Lung (tissue), 12 donors: ENCODE data around the gene CCDC90B. TPM values are rescaled to one million over a fixed set of nuclear protein-coding genes. Genes with fewer than 3 reads are reported as not detected.

ENCODE experiments used
- ATAC-seq: fragments of 200-7000 bp; cut with Tn5 transposase; one replicate; pipeline ENCODE4 v1.9.1; 2020; ENCODE audit warnings: moderate number of reproducible peaks; ENCODE audit not compliant: insufficient read depth, low FRiP score
- DNase-seq, 3 donors: peaks; one replicate each; pipeline ENCODE4 v3.0.0-alpha.2; 2013 to 2017
- H3K27ac ChIP-seq, 2 donors: one replicate each; pipeline ENCODE4 v1.5.1; 2013; ENCODE audit warnings: mild to moderate bottlenecking in 2 of 2, moderate library complexity in 2 of 2, control low read depth in 1 of 2, inconsistent platforms in 1 of 2, low read depth in 1 of 2, low read length in 1 of 2
- H3K27me3 ChIP-seq, 3 donors: one replicate each; pipeline ENCODE4 v1.5.1; 2013; ENCODE audit warnings: low read length in 2 of 3; ENCODE audit not compliant: control insufficient read depth in 3 of 3, insufficient read depth in 3 of 3
- H3K36me3 ChIP-seq, 4 donors: one replicate each; pipeline ENCODE4 v1.5.1; 2013; ENCODE audit warnings: low read length in 4 of 4, mild to moderate bottlenecking in 1 of 4, moderate library complexity in 1 of 4; ENCODE audit not compliant: control insufficient read depth in 4 of 4, insufficient read depth in 4 of 4
- H3K4me1 ChIP-seq, 5 donors: one replicate each; pipeline ENCODE4 v1.5.1; 2013; ENCODE audit warnings: low read length in 5 of 5, mild to moderate bottlenecking in 2 of 5, moderate library complexity in 1 of 5; ENCODE audit not compliant: control insufficient read depth in 5 of 5, insufficient read depth in 5 of 5
- H3K4me3 ChIP-seq: one replicate; pipeline ENCODE4 v1.5.1; 2013; ENCODE audit warnings: mild to moderate bottlenecking, control low read depth, moderate library complexity
- H3K9ac ChIP-seq, 2 donors: one replicate each; pipeline ENCODE4 v1.5.1; 2013; ENCODE audit warnings: low read length in 2 of 2, control low read depth in 1 of 2; ENCODE audit not compliant: insufficient read depth in 1 of 2
- H3K9me3 ChIP-seq, 4 donors: one replicate each; pipeline ENCODE4 v1.5.1; 2013; ENCODE audit warnings: low read length in 3 of 4, mild to moderate bottlenecking in 1 of 4, moderate library complexity in 1 of 4; ENCODE audit not compliant: control insufficient read depth in 4 of 4, insufficient read depth in 3 of 4
- WGBS, 2 donors: extraction: QIAGEN DNeasy Blood & Tissue Kit; methylation state at CpG; one replicate each; pipeline ENCODE4 v1.1.7; 2013; 5-methylcytosine and 5-hydroxymethylcytosine counted together
- polyA plus RNA-seq, 2 donors: library from polyadenylated mRNA; stranded (reverse); fragments of 200-250 nt; gene quantifications; one replicate each; pipeline ENCODE4 v1.2.1, GENCODE V29; 2013
- total RNA-seq, 2 donors: library from RNA; depleted of rRNA in 1 of 2; stranded (reverse); fragments of >200 nt in 1 of 2; gene quantifications; one replicate each; pipeline ENCODE4 v1.2.1, GENCODE V29; 2014 to 2021
- TF ChIP-seq, protein P1 (sequence below): IDR thresholded peaks from 2 replicates; pipeline ENCODE4 v1.5.1; 2012; ENCODE audit warnings: mild to moderate bottlenecking; ENCODE audit errors: control extremely low read depth, extremely low read depth
- donor health status: control.
- donor health status: control.
- donor health status: Bipolar disorder and iron deficiency.
- donor health status: healthy.
- donor health status: DM: yes; HTN: yes; CAD: no.

CCDC90B gene
- total and polyA plus RNA-seq, 4 donors, result 18.8 to 60.9 (median 21.8) TPM

DNA sequence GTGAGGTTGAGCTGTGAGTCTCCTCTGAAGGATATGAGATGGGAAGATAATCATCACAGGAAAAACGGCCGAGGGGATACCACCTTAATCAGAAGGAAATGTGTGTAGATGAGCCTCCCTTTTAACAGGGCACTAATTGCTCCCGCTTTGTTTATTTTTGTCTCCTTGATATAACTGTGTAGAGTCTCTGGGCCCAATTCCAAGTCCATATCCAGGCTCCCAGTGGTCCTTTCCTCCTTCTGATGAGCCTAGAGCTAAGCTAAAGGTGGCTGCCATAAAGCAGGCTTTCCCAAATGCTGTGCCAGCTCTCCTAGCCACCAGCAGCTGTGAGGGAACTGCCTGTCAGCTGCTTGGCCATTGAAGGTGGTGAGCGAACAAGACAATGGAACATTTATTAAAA lies 17.1 kb upstream of the CCDC90B start:
- Histone ChIP-seq H3K4me1 (peaks cover 0 to 2% (median 0%) of the 10 kb centered on the region in 5 donors), H3K36me3 (no peaks in the 10 kb centered on the region), H3K9me3 (peaks cover 0 to 2% (median 0%) of the 10 kb centered on the region in 4 donors), H3K27ac (no peak overlapping the region), H3K27me3 (no peaks in the 10 kb centered on the region), H3K9ac (no peak overlapping the region), H3K4me3 (no peak overlapping the region)
- DNase-seq, result peak in 1 of 3 donors; percentile 20
- 67 to 78% methylated on average over 4 of the region's 4 CpGs for WGBS, 2 donors
- no peak for ATAC-seq
- TF ChIP-seq, protein P1, sequence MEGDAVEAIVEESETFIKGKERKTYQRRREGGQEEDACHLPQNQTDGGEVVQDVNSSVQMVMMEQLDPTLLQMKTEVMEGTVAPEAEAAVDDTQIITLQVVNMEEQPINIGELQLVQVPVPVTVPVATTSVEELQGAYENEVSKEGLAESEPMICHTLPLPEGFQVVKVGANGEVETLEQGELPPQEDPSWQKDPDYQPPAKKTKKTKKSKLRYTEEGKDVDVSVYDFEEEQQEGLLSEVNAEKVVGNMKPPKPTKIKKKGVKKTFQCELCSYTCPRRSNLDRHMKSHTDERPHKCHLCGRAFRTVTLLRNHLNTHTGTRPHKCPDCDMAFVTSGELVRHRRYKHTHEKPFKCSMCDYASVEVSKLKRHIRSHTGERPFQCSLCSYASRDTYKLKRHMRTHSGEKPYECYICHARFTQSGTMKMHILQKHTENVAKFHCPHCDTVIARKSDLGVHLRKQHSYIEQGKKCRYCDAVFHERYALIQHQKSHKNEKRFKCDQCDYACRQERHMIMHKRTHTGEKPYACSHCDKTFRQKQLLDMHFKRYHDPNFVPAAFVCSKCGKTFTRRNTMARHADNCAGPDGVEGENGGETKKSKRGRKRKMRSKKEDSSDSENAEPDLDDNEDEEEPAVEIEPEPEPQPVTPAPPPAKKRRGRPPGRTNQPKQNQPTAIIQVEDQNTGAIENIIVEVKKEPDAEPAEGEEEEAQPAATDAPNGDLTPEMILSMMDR, result no peak

DNA sequence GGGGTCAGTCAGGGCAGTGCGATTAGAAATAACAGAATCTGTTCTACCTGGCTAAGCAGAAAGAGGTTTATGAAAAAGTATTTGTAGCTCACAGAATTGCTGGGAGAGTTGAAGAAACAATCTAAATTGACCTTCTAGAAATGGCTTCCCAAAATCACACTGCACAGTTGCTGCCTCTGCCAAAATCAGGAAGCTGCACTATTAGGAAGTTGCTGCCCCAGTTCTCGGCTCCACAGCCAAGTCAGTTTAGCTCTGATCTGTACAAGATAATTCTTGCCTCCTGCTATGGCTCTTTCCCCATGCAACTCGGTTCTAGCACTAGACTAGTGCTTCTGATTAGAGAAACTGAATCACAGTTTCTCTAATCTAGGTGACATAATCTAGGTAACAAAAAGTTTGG lies 16.0 kb upstream of the CCDC90B start:
- Histone ChIP-seq H3K36me3 (no peaks in the 10 kb centered on the region), H3K4me1 (peaks cover 0 to 2% (median 0%) of the 10 kb centered on the region in 5 donors), H3K4me3 (no peak overlapping the region), H3K27me3 (no peaks in the 10 kb centered on the region), H3K27ac (no peak overlapping the region), H3K9ac (no peak overlapping the region), H3K9me3 (peaks cover 0 to 2% (median 0%) of the 10 kb centered on the region in 4 donors)
- DNase-seq, result no peak
- ATAC-seq, result no peak
- 49 to 65% methylated on average over 3 of the region's 3 CpGs for WGBS, 2 donors
- TF ChIP-seq, protein P1, result no peak

DNA sequence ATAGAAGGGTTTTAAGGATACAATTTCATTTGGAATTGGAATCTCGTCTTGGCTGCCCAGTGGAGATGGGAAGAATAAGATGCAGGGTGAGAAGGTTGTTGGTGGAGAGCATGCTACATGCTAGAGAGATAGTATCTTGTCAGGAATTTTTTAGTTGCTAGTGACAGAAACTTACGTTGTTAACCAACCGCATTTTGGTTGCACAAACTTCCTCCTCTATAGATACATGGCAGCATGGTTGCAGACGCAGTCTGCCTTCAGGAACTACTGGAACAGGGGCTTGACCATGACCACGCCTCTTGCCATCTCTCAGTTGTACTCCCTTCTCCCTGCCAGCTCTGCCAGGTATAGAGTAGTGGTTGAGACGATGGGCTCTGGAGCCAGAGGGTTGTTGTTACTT lies 13.5 kb upstream of the CCDC90B start:
- WGBS, 2 donors, result 70 to 87% methylated on average over 6 of the region's 6 CpGs
- Histone ChIP-seq H3K9ac (no peak overlapping the region), H3K4me3 (no peak overlapping the region), H3K27ac (no peak overlapping the region), H3K36me3 (no peaks in the 10 kb centered on the region), H3K9me3 (peaks cover 0 to 2% (median 0%) of the 10 kb centered on the region in 4 donors), H3K27me3 (no peaks in the 10 kb centered on the region), H3K4me1 (peaks cover 0 to 2% (median 0%) of the 10 kb centered on the region in 5 donors)
- ATAC-seq (no peak), DNase-seq (no peak)
- TF ChIP-seq, protein P1, result no peak

DNA sequence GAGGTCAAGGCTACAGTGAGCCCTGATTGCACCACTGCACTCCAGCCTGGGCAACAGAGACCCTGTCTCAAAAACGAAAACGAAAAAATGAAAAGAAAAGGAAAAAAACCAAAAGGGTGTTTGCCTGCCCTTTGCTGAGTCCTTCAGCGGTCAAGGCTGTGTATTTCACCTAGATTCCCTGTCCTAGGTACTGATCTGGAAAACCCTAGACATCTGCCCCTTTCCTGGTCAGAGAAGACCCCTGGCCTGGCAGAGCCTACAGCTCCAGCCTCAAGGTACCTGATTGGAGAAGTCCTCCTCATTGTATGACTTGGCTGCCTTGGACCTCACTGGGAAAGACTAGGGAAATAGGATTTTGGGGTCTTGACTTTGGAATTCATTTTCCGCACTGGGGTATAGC lies 8.0 kb upstream of the CCDC90B start:
- no peak overlapping the region for H3K27ac ChIP-seq

More for the DNA sequence above, 8.0 kb upstream of the CCDC90B start:
- no peak overlapping the region for H3K9ac ChIP-seq
- no peaks in the 10 kb centered on the region for H3K36me3 ChIP-seq
- TF ChIP-seq, protein P1, result no peak
- no peak overlapping the region for H3K4me3 ChIP-seq
- 90 to 96% methylated on average over 4 of the region's 4 CpGs for WGBS, 2 donors
- DNase-seq (no peak), ATAC-seq (no peak)
- H3K9me3 ChIP-seq, result no peaks in the 10 kb centered on the region
- no peaks in the 10 kb centered on the region for H3K27me3 ChIP-seq
- H3K4me1 ChIP-seq, result peaks cover 0 to 4% (median 0%) of the 10 kb centered on the region in 5 donors
